C1 segment of cervical spinal cord (tissue), 14 donors: Measurements from ENCODE around the gene RIC8B.
A peak's percentile ranks its signal among the peaks of the same experiment; 100 is the strongest.
"Not testable (repeated sequence)": the region's sequence is repeated elsewhere in the genome, so short reads cannot be mapped to it uniquely, and the experiment has no call there.

Experiments used
- DNase-seq, 14 donors: peaks; one replicate each; lab custom pipeline; 2025; lab: John Stamatoyannopoulos, UW

Gene RIC8B

GRCh38 chr12:106774005-106774807 is at the start of gene RIC8B:
TSS of gene RIC8B (plus strand) at chr12:106774682. CDS start at chr12:106774746, 64 bp downstream.
- peak; percentile 96 to 100 (median 98) for DNase-seq

GRCh38 chr12:106724934-106725333 is 49.5 kb upstream of the RIC8B start:
- no peak for DNase-seq

DNA sequence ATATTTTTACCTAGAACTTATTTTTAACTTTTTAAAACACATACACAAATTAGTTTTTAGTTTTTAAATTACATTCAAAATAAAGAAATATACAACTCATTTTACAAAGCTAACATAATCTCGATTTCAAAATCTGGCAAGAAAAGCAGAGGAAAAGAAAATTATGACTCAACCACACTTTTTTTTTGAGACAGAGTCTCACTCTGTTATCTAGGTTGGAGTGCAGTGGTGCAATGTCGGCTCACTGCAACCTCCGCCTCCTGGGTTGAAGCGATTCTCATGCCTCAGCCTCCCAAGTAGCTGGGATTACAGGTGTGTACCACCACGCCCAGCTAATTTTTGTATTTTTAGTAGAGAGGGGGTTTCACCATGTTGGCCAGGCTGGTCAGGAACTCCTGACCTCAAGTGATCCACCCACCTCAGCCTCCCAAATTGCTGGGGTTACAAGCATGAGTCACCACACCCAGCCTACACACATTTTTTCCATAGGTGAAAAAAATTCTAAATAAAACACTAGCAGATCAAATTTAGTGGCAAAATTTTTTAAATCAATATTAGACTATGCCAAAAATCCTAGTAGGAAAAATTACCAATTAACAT is 47.8 kb upstream of the RIC8B start:
- DNase-seq = not testable (repeated sequence)

DNA sequence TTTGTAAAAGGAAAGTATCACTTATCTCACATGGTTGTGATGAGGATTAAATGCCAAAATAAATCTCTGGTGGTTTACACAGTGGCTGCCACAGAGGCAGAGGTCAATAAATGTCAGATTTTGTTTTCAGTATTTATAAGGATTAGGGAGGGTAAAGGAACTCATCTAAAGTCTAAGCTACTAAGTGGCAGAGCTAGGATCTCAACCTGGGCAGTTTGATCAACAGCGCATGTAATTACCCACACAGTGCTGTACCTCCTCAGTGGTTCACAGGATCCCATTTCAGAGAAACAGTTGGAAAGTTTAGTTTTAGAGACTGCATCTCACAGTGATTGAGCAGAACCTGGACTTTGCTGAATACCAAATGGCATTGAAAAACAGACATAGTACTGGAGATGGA is 44.9 kb upstream of the RIC8B start:
- DNase-seq = no peak

DNA sequence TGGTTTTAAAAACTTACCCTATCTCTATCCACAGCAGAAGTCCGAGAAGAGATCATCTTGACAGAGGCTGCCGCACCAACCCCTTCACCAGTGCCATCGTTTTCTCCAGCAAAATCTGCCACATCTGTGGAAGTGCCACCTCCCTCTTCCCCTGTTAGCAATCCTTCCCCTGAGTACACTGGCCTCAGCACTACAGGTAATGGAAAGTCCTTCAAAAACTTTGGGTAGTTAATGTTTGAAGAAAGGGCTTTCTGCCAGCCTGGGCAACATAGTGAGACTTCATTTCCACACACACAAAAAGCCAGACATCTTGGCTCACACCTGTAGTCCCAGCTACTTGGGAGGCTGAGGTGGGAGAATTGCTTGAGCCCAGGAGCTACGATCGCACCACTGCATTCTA is 41.6 kb upstream of the RIC8B start:
- DNase-seq = no peak

GRCh38 chr12:106733660-106734059 is 40.8 kb upstream of the RIC8B start:
- no peak for DNase-seq

GRCh38 chr12:106736051-106736957 is 38.2 kb upstream of the RIC8B start:
- no peak for DNase-seq

- DNase-seq = no peak
Observed at GRCh38 chr12:106739318-106739717, 35.2 kb upstream of the RIC8B start.

GRCh38 chr12:106739815-106740530 is 34.5 kb upstream of the RIC8B start:
- DNase-seq = no peak

DNA sequence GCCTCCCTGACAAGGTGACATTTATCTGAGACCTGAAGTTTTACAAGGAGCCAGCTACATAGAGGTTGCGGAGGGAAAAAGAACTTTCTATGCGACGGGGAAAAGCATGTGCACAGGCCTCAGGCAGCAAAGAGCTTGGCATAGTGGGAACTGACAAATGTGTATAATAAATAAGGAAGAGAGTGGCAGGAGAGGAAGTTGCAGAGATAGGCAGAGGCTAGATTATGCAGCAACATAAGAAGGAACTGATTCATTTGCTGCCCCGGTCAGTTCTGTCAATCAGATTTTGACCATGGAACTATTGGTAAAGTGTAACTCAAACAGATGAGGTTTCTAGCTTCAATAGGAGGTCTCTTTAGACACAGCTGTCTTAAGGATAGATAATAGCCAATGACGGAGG is 33.7 kb upstream of the RIC8B start:
- DNase-seq = no peak

GRCh38 chr12:106741247-106741646 is 33.2 kb upstream of the RIC8B start:
- no peak for DNase-seq

DNA sequence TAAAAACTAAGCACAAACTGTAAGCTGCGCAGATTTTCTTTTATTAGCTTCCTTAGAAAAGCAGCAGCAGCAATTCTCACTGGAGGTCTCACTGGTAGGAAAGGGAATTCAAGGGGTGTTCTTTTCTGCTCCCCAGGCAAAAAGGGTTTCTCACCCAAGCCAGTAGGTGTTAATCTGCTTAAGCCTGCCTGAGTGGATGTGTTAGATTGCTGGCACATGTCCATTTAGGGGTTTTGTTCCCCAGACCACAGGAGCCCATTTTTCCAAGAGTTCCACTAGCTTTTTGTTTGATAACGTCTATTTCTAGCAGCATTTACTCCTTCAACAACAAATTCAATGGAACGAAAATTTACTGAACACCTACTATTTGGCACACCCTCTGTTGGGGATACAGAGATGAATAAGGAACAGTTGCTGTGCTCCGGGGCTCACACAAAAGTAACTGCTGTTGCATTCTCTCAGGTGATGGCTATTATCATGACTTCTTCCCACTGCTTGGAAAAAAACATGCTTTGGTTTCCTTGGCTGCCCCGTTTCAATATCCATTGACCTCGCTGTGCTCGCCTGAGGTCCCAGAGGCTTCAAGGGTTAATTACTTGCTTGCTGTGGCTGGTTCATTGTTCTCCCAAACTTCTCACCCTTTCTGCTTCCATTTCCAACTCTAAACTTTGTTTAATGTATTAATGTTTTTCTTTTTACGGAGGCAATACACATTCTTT is 31.1 kb upstream of the RIC8B start:
- no peak for DNase-seq

GRCh38 chr12:106744600-106744999 is 29.9 kb upstream of the RIC8B start:
- DNase-seq = no peak

GRCh38 chr12:106745181-106745745 is 29.2 kb upstream of the RIC8B start:
- DNase-seq = no peak

GRCh38 chr12:106747973-106748436 is 26.5 kb upstream of the RIC8B start:
- no peak for DNase-seq

DNA sequence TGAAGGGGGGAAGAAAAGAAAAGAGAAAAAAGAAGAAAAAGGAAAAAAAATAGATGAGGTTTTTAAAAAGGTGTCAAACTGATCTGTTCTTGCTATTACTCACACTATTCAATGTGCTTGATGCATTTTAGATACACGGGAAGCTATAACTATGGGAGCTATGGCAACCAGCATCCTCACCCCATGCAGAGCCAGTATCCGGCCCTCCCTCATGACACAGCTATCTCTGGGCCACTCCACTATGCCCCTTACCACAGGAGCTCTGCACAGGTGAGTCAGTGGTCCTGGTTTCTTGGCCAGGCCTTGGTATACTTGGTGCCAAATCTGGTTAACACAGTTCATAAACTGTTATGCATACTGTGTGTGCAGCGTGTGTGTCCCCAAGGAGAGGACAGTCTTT is 24.0 kb upstream of the RIC8B start:
- no peak for DNase-seq

- DNase-seq = no peak
Observed at GRCh38 chr12:106753526-106753925, 21.0 kb upstream of the RIC8B start.

DNA sequence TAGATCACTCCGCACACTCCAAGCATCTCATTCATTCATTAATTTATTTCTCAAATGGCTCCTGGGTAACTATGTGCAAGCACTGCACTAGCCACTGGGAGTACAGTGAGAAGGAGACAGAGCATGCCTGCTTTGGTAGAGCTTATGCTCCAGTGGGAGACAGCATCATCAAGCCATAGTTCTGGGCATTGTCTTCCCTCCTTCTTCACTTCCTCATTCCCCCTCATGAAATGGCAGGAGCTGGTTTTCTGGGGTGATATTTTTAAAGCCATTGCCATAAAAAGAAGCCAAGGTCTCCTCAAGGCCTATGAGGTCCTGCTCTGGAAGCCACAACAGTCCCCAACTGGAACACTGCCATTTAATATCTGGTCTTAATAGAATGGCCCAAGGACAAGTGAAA is 20.2 kb upstream of the RIC8B start:
- DNase-seq = no peak

GRCh38 chr12:106757623-106758348 is 16.7 kb upstream of the RIC8B start:
- peak in 1 of 14 donors; percentile 47 for DNase-seq
